ENCODE results near the gene PPARA. TPM values are rescaled to one million over a fixed set of nuclear protein-coding genes. Genes with fewer than 3 reads are reported as not detected.

The PPARA gene
- polyA plus RNA-seq, 1 of the 3 experiments (the other 2 are of a cell fraction), result 4.5 TPM

DNA sequence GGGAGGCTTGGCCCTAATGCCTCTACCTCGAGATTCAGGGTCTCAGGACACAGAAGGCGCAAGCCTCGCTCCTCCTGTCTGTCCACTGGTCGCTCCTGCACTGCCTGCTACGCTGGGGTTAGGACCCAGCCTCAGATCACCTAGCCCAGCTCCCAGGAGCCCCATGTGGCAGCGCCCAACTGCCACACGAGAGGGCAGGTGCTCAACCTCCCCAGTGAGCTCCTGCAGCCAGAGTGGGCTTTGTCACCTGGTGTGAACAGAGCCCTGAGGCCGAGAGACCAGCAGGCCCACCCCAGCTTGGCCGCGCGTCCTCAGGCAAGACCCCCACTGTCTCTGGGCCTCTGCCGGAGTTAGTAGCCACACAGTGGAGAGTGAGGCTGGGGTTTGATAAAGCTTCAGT, 21.7 kb upstream of the PPARA start:
- no peaks in the 10 kb centered on the region for H3F3A ChIP-seq (replicated peaks; ENCODE audit: insufficient read depth)
- no peak overlapping the region for H3K4me2 ChIP-seq
- TF ChIP-seq POLR2AphosphoS5 (IDR thresholded peaks at IDR 0.05; ENCODE audit: low read depth, low read length), result no peak
- no peak for TF ChIP-seq NFIC (IDR thresholded peaks at IDR 0.05; ENCODE audit: borderline replicate concordance)
- no peak for TF ChIP-seq SIN3A (IDR thresholded peaks at IDR 0.05; ENCODE audit: borderline replicate concordance, low read depth, low read length)
- TF ChIP-seq, protein P1, sequence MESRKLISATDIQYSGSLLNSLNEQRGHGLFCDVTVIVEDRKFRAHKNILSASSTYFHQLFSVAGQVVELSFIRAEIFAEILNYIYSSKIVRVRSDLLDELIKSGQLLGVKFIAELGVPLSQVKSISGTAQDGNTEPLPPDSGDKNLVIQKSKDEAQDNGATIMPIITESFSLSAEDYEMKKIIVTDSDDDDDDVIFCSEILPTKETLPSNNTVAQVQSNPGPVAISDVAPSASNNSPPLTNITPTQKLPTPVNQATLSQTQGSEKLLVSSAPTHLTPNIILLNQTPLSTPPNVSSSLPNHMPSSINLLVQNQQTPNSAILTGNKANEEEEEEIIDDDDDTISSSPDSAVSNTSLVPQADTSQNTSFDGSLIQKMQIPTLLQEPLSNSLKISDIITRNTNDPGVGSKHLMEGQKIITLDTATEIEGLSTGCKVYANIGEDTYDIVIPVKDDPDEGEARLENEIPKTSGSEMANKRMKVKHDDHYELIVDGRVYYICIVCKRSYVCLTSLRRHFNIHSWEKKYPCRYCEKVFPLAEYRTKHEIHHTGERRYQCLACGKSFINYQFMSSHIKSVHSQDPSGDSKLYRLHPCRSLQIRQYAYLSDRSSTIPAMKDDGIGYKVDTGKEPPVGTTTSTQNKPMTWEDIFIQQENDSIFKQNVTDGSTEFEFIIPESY (IDR thresholded peaks at IDR 0.05; ENCODE audit: borderline replicate concordance, low read depth), result no peak
- TF ChIP-seq CHD2 (IDR thresholded peaks at IDR 0.05; ENCODE audit: low read length, partially characterized antibody), result no peak
- TF ChIP-seq, protein P2, sequence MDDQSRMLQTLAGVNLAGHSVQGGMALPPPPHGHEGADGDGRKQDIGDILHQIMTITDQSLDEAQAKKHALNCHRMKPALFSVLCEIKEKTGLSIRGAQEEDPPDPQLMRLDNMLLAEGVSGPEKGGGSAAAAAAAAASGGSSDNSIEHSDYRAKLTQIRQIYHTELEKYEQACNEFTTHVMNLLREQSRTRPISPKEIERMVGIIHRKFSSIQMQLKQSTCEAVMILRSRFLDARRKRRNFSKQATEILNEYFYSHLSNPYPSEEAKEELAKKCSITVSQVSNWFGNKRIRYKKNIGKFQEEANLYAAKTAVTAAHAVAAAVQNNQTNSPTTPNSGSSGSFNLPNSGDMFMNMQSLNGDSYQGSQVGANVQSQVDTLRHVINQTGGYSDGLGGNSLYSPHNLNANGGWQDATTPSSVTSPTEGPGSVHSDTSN (IDR thresholded peaks at IDR 0.05), result no peak
- H3K27me3 ChIP-seq (ENCODE audit: insufficient read depth), result no peaks in the 10 kb centered on the region
- WGBS (ENCODE audit: low lambda C conversion rate), result 80% methylated on average over 1 of the region's 12 CpGs
- no peak overlapping the region for H3K4me3 ChIP-seq (ENCODE audit: low read depth in 2 of 2, low read length in 1 of 2)
- no peaks in the 10 kb centered on the region for H3K9me3 ChIP-seq
- CTCF ChIA-PET, result interaction anchor here (0.6 to 2.8 kb wide), 3 partner anchors 12 to 187 kb away, joined by 3 to 12 read pairs (median 4); no protein-coding TSS in a partner anchor
- no peaks in the 10 kb centered on the region for H3K9me2 ChIP-seq
- H3K27ac ChIP-seq (ENCODE audit: low read depth in 2 of 2, low read length in 1 of 2), result no peak overlapping the region
- H4K20me1 ChIP-seq (ENCODE audit: insufficient read depth), result no peaks in the 10 kb centered on the region
- H3K36me3 ChIP-seq (replicated peaks in 1 of 2; ENCODE audit: control insufficient read depth in 1 of 2, insufficient read depth in 2 of 2, low read length in 1 of 2), result no peaks in the 10 kb centered on the region
- H3K4me1 ChIP-seq (ENCODE audit: control insufficient read depth in 1 of 2, insufficient read depth in 2 of 2, low read depth in 1 of 2, low read length in 1 of 2), result no peaks in the 10 kb centered on the region; a peak in 1 of 4 replicates
- POLR2A ChIA-PET, result no interaction called here
- no peak overlapping the region for H3K9ac ChIP-seq
- H2AFZ ChIP-seq (ENCODE audit: low read depth), result no peak overlapping the region
- no peak for DNase-seq
- H3K79me2 ChIP-seq (ENCODE audit: insufficient read depth), result no peaks in the 10 kb centered on the region

DNA sequence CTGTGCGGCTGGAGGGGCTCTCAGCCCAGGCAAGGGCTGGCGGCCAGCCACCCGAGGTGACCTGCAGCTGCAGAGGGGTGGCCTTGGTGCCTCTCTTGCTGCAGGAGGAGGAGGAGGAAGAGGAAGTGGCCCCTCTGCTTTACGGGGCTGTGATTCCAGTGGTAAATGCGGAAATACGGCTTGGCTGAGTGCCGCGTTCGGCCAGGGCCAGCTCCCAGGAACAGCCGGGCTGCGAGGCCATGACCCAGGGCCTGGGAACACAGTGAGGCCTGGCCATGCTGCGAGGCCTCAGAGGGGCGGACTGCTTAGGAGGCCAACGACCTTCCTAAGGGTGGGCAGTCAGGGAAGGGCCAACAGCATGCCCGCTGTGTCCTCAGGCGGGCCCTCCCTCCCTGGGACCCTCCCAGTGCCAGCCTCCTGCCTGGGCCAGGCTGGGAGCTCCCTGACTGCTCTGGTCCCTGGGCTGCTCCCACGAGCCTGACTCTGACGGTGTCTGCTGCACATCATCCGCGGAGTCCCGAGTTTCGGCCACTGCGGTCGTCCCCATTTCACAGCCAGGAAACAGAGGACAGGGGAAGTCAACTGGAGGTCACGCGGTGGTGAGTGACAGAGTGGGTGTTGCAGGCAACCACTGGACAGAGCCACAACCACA, 20.8 kb upstream of the PPARA start:
- Histone ChIP-seq H3K27me3 (ENCODE audit: insufficient read depth) (no peaks in the 10 kb centered on the region), H3K9me3 (no peaks in the 10 kb centered on the region), H3K36me3 (replicated peaks in 1 of 2; ENCODE audit: control insufficient read depth in 1 of 2, insufficient read depth in 2 of 2, low read length in 1 of 2) (no peaks in the 10 kb centered on the region), H3K4me1 (ENCODE audit: control insufficient read depth in 1 of 2, insufficient read depth in 2 of 2, low read depth in 1 of 2, low read length in 1 of 2) (no peaks in the 10 kb centered on the region; a peak in 1 of 4 replicates), H3K4me3 (ENCODE audit: low read depth in 2 of 2, low read length in 1 of 2) (no peak overlapping the region), H3K4me2 (no peak overlapping the region), H3K9ac (no peak overlapping the region), H3K79me2 (ENCODE audit: insufficient read depth) (no peaks in the 10 kb centered on the region), H3K9me2 (no peaks in the 10 kb centered on the region), H3K27ac (ENCODE audit: low read depth in 2 of 2, low read length in 1 of 2) (no peak overlapping the region), H4K20me1 (ENCODE audit: insufficient read depth) (no peaks in the 10 kb centered on the region), H3F3A (replicated peaks; ENCODE audit: insufficient read depth) (no peaks in the 10 kb centered on the region), H2AFZ (ENCODE audit: low read depth) (no peak overlapping the region)
- DNase-seq, result no peak
- WGBS (ENCODE audit: low lambda C conversion rate), result 86% methylated on average over 10 of the region's 26 CpGs
- CTCF ChIA-PET, result no interaction called here
- POLR2A ChIA-PET, result no interaction called here
- TF ChIP-seq, protein P3, sequence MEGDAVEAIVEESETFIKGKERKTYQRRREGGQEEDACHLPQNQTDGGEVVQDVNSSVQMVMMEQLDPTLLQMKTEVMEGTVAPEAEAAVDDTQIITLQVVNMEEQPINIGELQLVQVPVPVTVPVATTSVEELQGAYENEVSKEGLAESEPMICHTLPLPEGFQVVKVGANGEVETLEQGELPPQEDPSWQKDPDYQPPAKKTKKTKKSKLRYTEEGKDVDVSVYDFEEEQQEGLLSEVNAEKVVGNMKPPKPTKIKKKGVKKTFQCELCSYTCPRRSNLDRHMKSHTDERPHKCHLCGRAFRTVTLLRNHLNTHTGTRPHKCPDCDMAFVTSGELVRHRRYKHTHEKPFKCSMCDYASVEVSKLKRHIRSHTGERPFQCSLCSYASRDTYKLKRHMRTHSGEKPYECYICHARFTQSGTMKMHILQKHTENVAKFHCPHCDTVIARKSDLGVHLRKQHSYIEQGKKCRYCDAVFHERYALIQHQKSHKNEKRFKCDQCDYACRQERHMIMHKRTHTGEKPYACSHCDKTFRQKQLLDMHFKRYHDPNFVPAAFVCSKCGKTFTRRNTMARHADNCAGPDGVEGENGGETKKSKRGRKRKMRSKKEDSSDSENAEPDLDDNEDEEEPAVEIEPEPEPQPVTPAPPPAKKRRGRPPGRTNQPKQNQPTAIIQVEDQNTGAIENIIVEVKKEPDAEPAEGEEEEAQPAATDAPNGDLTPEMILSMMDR (IDR thresholded peaks at IDR 0.05), result no peak
- TF ChIP-seq ELF1 (IDR thresholded peaks at IDR 0.05) (no peak), NRF1 (IDR thresholded peaks at IDR 0.05; ENCODE audit: low read depth, low read length) (no peak), FOXM1 (IDR thresholded peaks at IDR 0.05; ENCODE audit: low read depth) (no peak), TAF1 (IDR thresholded peaks at IDR 0.05; ENCODE audit: borderline replicate concordance, low read depth, low read length) (no peak), MXI1 (IDR thresholded peaks at IDR 0.05; ENCODE audit: low read depth, low read length) (no peak), CHD2 (IDR thresholded peaks at IDR 0.05; ENCODE audit: low read length, partially characterized antibody) (no peak), FOXJ3 (CRISPR knock-in tag; IDR thresholded peaks at IDR 0.05) (no peak), GATA2 (CRISPR knock-in tag; IDR thresholded peaks at IDR 0.05) (no peak), POLR2AphosphoS5 (IDR thresholded peaks at IDR 0.05; ENCODE audit: low read depth, low read length) (no peak)
- TF ChIP-seq, protein P2 (IDR thresholded peaks at IDR 0.05), result no peak
- TF ChIP-seq, protein P4, sequence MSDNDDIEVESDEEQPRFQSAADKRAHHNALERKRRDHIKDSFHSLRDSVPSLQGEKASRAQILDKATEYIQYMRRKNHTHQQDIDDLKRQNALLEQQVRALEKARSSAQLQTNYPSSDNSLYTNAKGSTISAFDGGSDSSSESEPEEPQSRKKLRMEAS (IDR thresholded peaks at IDR 0.05; ENCODE audit: low read depth), result no peak
- TF ChIP-seq, protein P5, sequence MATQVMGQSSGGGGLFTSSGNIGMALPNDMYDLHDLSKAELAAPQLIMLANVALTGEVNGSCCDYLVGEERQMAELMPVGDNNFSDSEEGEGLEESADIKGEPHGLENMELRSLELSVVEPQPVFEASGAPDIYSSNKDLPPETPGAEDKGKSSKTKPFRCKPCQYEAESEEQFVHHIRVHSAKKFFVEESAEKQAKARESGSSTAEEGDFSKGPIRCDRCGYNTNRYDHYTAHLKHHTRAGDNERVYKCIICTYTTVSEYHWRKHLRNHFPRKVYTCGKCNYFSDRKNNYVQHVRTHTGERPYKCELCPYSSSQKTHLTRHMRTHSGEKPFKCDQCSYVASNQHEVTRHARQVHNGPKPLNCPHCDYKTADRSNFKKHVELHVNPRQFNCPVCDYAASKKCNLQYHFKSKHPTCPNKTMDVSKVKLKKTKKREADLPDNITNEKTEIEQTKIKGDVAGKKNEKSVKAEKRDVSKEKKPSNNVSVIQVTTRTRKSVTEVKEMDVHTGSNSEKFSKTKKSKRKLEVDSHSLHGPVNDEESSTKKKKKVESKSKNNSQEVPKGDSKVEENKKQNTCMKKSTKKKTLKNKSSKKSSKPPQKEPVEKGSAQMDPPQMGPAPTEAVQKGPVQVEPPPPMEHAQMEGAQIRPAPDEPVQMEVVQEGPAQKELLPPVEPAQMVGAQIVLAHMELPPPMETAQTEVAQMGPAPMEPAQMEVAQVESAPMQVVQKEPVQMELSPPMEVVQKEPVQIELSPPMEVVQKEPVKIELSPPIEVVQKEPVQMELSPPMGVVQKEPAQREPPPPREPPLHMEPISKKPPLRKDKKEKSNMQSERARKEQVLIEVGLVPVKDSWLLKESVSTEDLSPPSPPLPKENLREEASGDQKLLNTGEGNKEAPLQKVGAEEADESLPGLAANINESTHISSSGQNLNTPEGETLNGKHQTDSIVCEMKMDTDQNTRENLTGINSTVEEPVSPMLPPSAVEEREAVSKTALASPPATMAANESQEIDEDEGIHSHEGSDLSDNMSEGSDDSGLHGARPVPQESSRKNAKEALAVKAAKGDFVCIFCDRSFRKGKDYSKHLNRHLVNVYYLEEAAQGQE (IDR thresholded peaks at IDR 0.05; ENCODE audit: low read depth, low read length), result no peak
